Neural cell (in vitro differentiated cells): Measurements from ENCODE around the gene DHRS7.

Source experiments
- EZH2 ChIP-seq: fragments of 200-600, 300-800 bp; shearing (Covaris generic), sonication (generic); IDR thresholded peaks from 2 replicates; pipeline ENCODE4 v1.6.1; 2014; ENCODE audit warnings: antibody characterized with exemption, low read length, borderline replicate concordance, mild to moderate bottlenecking; ENCODE audit not compliant: insufficient read depth, poor library complexity, severe bottlenecking
- MXI1 ChIP-seq: fragments of 450-650 bp; conservative IDR thresholded peaks from 2 replicates; pipeline ENCODE4 v1.6.1; 2014; ENCODE audit warnings: antibody characterized with exemption, mild to moderate bottlenecking; ENCODE audit not compliant: poor library complexity, severe bottlenecking
- RAD21 ChIP-seq: fragments of 450-650 bp; conservative IDR thresholded peaks from 2 replicates; pipeline ENCODE4 v1.6.1; 2014; ENCODE audit warnings: antibody characterized with exemption, mild to moderate bottlenecking, moderate library complexity
- REST ChIP-seq: IDR thresholded peaks from 2 replicates; pipeline ENCODE4 v1.6.1; 2012; ENCODE audit warnings: borderline replicate concordance
- TAF1 ChIP-seq: IDR thresholded peaks from 2 replicates; pipeline ENCODE4 v1.6.1; 2012; ENCODE audit warnings: low read depth
- TF ChIP-seq, protein P1 (sequence below): fragments of 450-650 bp; IDR thresholded peaks from 2 replicates; pipeline ENCODE4 v1.5.1; 2014; ENCODE audit warnings: antibody characterized with exemption, mild to moderate bottlenecking, moderate library complexity; ENCODE audit not compliant: poor library complexity, severe bottlenecking

- TF ChIP-seq, protein P1, sequence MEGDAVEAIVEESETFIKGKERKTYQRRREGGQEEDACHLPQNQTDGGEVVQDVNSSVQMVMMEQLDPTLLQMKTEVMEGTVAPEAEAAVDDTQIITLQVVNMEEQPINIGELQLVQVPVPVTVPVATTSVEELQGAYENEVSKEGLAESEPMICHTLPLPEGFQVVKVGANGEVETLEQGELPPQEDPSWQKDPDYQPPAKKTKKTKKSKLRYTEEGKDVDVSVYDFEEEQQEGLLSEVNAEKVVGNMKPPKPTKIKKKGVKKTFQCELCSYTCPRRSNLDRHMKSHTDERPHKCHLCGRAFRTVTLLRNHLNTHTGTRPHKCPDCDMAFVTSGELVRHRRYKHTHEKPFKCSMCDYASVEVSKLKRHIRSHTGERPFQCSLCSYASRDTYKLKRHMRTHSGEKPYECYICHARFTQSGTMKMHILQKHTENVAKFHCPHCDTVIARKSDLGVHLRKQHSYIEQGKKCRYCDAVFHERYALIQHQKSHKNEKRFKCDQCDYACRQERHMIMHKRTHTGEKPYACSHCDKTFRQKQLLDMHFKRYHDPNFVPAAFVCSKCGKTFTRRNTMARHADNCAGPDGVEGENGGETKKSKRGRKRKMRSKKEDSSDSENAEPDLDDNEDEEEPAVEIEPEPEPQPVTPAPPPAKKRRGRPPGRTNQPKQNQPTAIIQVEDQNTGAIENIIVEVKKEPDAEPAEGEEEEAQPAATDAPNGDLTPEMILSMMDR, result no peak
- TF ChIP-seq EZH2 (no peak), RAD21 (no peak), MXI1 (no peak), TAF1 (no peak), REST (no peak)
Measured at GRCh38 chr14:60101786-60102185, 63.4 kb downstream of the DHRS7 start.
